GM19452 (cell line): ENCODE measurements around the gene SH3BP5L.

ENCODE experiments used
- ATAC-seq: cut with Tn5 transposase; IDR thresholded peaks from one replicate; pipeline ENCODE4 v1.9.1; 2021; ENCODE audit not compliant: unreplicated experiment

Gene SH3BP5L

GRCh38 chr1:248851390-248851789 is 25.7 kb upstream of the SH3BP5L start:
- ATAC-seq: no peak

- ATAC-seq: no peak
Measured at GRCh38 chr1:248850536-248851251, 25.0 kb upstream of the SH3BP5L start.

- no peak for ATAC-seq
Measured at GRCh38 chr1:248850124-248850523, 24.4 kb upstream of the SH3BP5L start.

GRCh38 chr1:248849637-248850036 is 23.9 kb upstream of the SH3BP5L start:
- no peak for ATAC-seq

GRCh38 chr1:248849152-248849551 is 23.4 kb upstream of the SH3BP5L start:
- no peak for ATAC-seq

GRCh38 chr1:248848602-248849001 is 22.9 kb upstream of the SH3BP5L start:
- no peak for ATAC-seq

GRCh38 chr1:248847956-248848561 is 22.3 kb upstream of the SH3BP5L start:
- ATAC-seq: no peak

- ATAC-seq: no peak
Measured at GRCh38 chr1:248847181-248847955, 21.7 kb upstream of the SH3BP5L start.

GRCh38 chr1:248844526-248844925 is 18.8 kb upstream of the SH3BP5L start:
- ATAC-seq: no peak

- no peak for ATAC-seq
Measured at GRCh38 chr1:248843687-248844086, 18.0 kb upstream of the SH3BP5L start.

- peak; percentile 26 for ATAC-seq
Measured at GRCh38 chr1:248842781-248843331, 17.1 kb upstream of the SH3BP5L start.

GRCh38 chr1:248841702-248842395 is 16.1 kb upstream of the SH3BP5L start:
- no peak for ATAC-seq

- no peak for ATAC-seq
Measured at GRCh38 chr1:248840946-248841345, 15.2 kb upstream of the SH3BP5L start.

GRCh38 chr1:248839168-248839555 is 13.4 kb upstream of the SH3BP5L start:
- ATAC-seq: no peak

- ATAC-seq: peak; percentile 62
Measured at GRCh38 chr1:248838357-248839167, 12.8 kb upstream of the SH3BP5L start.

- ATAC-seq: peak; percentile 78
Measured at GRCh38 chr1:248837781-248838356, 12.2 kb upstream of the SH3BP5L start, which contains the start of gene ZNF672. TSS of gene ZNF672 (plus strand) at chr1:248838224. CDS start at chr1:248847275, 9,051 bp downstream.

GRCh38 chr1:248837045-248837780 is 11.5 kb upstream of the SH3BP5L start:
- no peak for ATAC-seq

- no peak for ATAC-seq
Measured at GRCh38 chr1:248834343-248834940, 8.7 kb upstream of the SH3BP5L start.

GRCh38 chr1:248831842-248832241 is 6.1 kb upstream of the SH3BP5L start:
- ATAC-seq: no peak
